RPMI8226 (cell line): ENCODE data around the gene SCGB1A1.
A peak's percentile ranks its signal among the peaks of the same experiment; 100 is the strongest.

Experiments
- DNase-seq: peaks from one replicate; pipeline ENCODE4 v3.0.0-alpha.2; 2015

The SCGB1A1 gene

GRCh38 chr11:62451241-62451621 is 32.4 kb downstream of the SCGB1A1 start:
- no peak for DNase-seq

GRCh38 chr11:62452261-62452660 is 33.4 kb downstream of the SCGB1A1 start:
- no peak for DNase-seq

GRCh38 chr11:62452839-62453468 is 34.1 kb downstream of the SCGB1A1 start:
- no peak for DNase-seq

GRCh38 chr11:62456630-62457029 is 37.8 kb downstream of the SCGB1A1 start:
- DNase-seq = peak; percentile 68

- DNase-seq = peak; percentile 85
Measured at GRCh38 chr11:62457478-62457877, 38.6 kb downstream of the SCGB1A1 start.

GRCh38 chr11:62458212-62459002 is 39.6 kb downstream of the SCGB1A1 start:
- peak; percentile 63 for DNase-seq

GRCh38 chr11:62459080-62459479 is 40.2 kb downstream of the SCGB1A1 start:
- DNase-seq = no peak

GRCh38 chr11:62461740-62462507 is 43.1 kb downstream of the SCGB1A1 start:
- DNase-seq = peak; percentile 95

GRCh38 chr11:62462508-62462892 is 43.7 kb downstream of the SCGB1A1 start:
- peak; percentile 53 for DNase-seq

- peak; percentile 73 for DNase-seq
Measured at GRCh38 chr11:62463121-62463542, 44.3 kb downstream of the SCGB1A1 start.

- no peak for DNase-seq
Measured at GRCh38 chr11:62464655-62465054, 45.8 kb downstream of the SCGB1A1 start.

GRCh38 chr11:62466444-62466843 is 47.6 kb downstream of the SCGB1A1 start:
- DNase-seq = no peak

GRCh38 chr11:62468577-62468976 is 49.7 kb downstream of the SCGB1A1 start:
- DNase-seq = no peak

GRCh38 chr11:62471603-62472002 is 52.8 kb downstream of the SCGB1A1 start:
- DNase-seq = no peak

- DNase-seq = no peak
Measured at GRCh38 chr11:62472063-62472884, 53.4 kb downstream of the SCGB1A1 start.
